Lower leg skin (tissue), 4 donors: ENCODE results near the gene PHF21A. TPM values are rescaled to one million over a fixed set of nuclear protein-coding genes. Genes with fewer than 3 reads are reported as not detected.

ENCODE experiments used
- DNase-seq, 2 donors: peaks; one replicate each; pipeline ENCODE4 v3.0.0-alpha.2; 2019; ENCODE audit warnings: low spot score in 2 of 2
- H3K4me3 ChIP-seq: fragments of 200-600 bp; sonication (generic); 2 replicates; pipeline ENCODE4 v1.5.1; 2017; ENCODE audit warnings: mild to moderate bottlenecking, low read depth; ENCODE audit not compliant: poor library complexity, severe bottlenecking
- POLR2A ChIP-seq, 2 donors: fragments of 450-650 bp; IDR thresholded peaks; one replicate each; pipeline ENCODE4 v1.6.1; 2016 to 2017; ENCODE audit warnings: antibody characterized with exemption in 2 of 2, mild to moderate bottlenecking in 1 of 2, moderate library complexity in 1 of 2
- WGBS, 2 donors: methylation state at CpG; one replicate each; pipeline ENCODE4 v1.1.5; 2018; 5-methylcytosine and 5-hydroxymethylcytosine counted together
- intact Hi-C: fragments of 100-400 bp; cut with DNase I; formaldehyde crosslinking; loops from one replicate; pipeline ENCODE4 v1.15.0; 2023; ENCODE audit warnings: low total_unique reads
- total RNA-seq, 4 donors: library from RNA; depleted of rRNA; stranded (reverse); fragments of >200 nt; gene quantifications; one replicate each; pipeline ENCODE4 v1.1.0, GENCODE V29; 2016
- TF ChIP-seq, protein P1 (sequence below), 3 donors: fragments of 450-650 bp; IDR thresholded peaks; one replicate each; pipeline ENCODE4 v1.5.1; 2016; ENCODE audit warnings: antibody characterized with exemption in 3 of 3, mild to moderate bottlenecking in 3 of 3, moderate library complexity in 2 of 3

The PHF21A gene
- total RNA-seq, 4 donors from 2014 or later, result 16.4 to 52.4 (median 31.5) TPM

DNA sequence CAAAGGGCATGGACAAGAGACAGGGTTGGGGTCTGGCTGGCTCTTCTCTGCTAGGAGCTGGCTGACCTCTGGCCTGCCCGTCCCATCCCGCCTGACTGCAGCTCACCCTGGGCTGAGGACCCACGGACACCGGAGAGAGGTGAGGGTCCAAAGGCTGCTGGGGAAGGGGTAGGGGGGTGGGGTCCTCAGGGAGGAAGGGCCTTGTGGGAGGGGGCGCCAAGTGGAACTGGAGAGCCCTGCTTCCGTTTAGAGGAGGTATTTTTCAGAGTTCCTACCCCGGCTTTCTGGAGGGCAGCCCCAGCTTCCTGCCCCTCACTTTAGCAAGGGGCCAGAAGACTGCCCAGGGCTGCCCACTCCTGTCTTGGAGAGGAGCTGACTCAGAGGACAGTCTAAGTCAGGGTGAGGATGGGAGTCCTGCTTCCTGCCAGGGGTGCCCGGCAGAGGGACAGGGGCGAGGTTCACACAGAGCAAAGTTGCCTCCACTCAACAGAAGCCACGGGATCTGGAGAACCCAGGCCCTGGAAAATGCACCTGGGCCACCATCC lies 191.7 kb downstream of the PHF21A start:
- TF ChIP-seq POLR2A (IDR thresholded peaks at IDR 0.05), result no peak
- TF ChIP-seq, protein P1, sequence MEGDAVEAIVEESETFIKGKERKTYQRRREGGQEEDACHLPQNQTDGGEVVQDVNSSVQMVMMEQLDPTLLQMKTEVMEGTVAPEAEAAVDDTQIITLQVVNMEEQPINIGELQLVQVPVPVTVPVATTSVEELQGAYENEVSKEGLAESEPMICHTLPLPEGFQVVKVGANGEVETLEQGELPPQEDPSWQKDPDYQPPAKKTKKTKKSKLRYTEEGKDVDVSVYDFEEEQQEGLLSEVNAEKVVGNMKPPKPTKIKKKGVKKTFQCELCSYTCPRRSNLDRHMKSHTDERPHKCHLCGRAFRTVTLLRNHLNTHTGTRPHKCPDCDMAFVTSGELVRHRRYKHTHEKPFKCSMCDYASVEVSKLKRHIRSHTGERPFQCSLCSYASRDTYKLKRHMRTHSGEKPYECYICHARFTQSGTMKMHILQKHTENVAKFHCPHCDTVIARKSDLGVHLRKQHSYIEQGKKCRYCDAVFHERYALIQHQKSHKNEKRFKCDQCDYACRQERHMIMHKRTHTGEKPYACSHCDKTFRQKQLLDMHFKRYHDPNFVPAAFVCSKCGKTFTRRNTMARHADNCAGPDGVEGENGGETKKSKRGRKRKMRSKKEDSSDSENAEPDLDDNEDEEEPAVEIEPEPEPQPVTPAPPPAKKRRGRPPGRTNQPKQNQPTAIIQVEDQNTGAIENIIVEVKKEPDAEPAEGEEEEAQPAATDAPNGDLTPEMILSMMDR (IDR thresholded peaks at IDR 0.05), result no peak
- peak; percentile 12 to 83 for DNase-seq
- intact Hi-C loops, result no loop called here
- no peak overlapping the region for H3K4me3 ChIP-seq
- WGBS, 2 donors, result 52 to 64% methylated on average over 8 to 10 of the region's 10 CpGs

DNA sequence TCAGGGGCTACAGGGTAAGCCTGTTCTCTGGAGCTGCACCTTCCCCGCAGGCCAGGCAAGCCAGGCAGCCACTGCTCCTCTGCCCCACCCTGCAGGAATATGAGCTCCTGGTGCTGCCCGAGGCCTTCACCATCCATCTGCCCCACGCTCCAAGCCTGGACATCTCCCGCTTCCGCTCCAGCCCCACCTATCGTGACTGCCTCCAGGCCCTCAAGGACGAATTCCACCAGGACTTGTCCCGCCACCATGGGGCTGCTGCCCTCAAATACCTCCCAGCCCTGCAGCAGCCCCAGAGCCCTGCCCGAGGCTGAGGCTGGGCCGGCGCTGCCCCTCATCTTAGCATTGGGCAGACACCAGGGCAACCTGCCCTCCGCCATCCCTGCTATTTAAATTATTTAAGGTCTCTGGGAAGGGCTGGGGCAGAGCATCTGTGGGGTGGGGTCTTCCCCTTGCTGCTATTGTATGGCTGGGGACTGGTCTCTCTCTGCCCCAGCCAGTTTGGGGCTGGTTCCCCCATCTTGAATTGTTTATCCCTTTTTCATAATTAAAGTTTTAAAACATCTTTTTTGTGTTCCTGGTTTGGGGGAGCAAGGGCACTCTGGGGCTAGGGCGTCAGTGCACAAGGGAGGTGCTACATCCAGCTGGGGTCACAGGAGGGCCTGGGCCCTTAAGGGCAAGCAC lies 192.6 kb downstream of the PHF21A start:
- H3K4me3 ChIP-seq, result no peak overlapping the region
- 57 to 66% methylated on average over 13 of the region's 13 CpGs for WGBS, 2 donors
- peak in 1 of 2 donors; percentile 76 for DNase-seq
- intact Hi-C loops, result no loop called here
- no peak for TF ChIP-seq POLR2A (IDR thresholded peaks at IDR 0.05)
- TF ChIP-seq, protein P1 (IDR thresholded peaks at IDR 0.05), result no peak

DNA sequence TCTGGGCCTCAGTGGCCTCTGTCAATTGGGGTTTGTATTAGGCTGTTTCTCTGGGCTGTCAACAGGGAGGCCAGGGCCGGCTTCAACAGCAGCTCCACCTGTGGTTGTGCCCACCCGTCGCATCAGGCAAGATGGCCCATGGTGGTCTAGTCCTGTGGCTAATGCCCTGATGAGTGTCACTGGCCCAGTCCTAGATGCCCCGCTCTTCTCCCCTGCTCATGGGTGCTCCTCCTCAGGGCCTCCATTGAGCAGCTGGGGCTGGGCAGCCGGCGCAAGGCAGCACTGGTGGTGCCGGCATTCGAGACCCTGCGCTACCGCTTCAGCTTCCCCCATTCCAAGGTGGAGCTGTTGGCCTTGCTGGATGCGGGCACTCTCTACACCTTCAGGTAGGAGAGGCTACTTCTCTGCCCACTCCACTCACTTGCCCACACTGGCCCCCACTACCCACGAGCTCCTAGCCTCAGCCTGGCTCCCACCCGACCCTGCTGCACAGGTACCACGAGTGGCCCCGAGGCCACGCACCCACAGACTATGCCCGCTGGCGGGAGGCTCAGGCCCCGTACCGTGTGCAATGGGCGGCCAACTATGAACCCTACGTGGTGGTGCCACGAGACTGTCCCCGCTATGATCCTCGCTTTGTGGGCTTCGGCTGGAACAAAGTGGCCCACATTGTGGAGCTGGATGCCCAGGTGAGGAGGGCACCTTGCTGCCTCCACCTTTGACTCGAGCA lies 193.4 kb downstream of the PHF21A start:
- H3K4me3 ChIP-seq, result no peak overlapping the region
- 82 to 88% methylated on average over 24 to 27 of the region's 27 CpGs for WGBS, 2 donors
- peak in 1 of 2 donors; percentile 81 for DNase-seq
- TF ChIP-seq, protein P1 (IDR thresholded peaks at IDR 0.05), result no peak
- TF ChIP-seq POLR2A (IDR thresholded peaks at IDR 0.05), result no peak
- intact Hi-C loops, result no loop called here

DNA sequence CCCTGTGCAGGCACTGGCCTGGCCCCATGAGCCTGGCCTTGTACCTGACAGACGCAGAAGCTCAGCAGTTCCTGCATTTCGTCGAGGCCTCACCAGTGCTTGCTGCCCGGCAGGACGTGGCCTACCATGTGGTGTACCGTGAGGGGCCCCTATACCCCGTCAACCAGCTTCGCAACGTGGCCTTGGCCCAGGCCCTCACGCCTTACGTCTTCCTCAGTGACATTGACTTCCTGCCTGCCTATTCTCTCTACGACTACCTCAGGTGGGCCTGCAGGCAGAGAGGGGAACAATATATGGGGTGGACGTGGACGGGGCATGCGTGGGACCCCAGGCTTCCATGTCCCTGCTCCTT lies 193.9 kb downstream of the PHF21A start:
- DNase-seq, result peak in 1 of 2 donors; percentile 72
- intact Hi-C loops, result no loop called here
- 69 to 79% methylated on average over 14 to 15 of the region's 15 CpGs for WGBS, 2 donors
- no peak for TF ChIP-seq POLR2A (IDR thresholded peaks at IDR 0.05)
- no peak overlapping the region for H3K4me3 ChIP-seq

DNA sequence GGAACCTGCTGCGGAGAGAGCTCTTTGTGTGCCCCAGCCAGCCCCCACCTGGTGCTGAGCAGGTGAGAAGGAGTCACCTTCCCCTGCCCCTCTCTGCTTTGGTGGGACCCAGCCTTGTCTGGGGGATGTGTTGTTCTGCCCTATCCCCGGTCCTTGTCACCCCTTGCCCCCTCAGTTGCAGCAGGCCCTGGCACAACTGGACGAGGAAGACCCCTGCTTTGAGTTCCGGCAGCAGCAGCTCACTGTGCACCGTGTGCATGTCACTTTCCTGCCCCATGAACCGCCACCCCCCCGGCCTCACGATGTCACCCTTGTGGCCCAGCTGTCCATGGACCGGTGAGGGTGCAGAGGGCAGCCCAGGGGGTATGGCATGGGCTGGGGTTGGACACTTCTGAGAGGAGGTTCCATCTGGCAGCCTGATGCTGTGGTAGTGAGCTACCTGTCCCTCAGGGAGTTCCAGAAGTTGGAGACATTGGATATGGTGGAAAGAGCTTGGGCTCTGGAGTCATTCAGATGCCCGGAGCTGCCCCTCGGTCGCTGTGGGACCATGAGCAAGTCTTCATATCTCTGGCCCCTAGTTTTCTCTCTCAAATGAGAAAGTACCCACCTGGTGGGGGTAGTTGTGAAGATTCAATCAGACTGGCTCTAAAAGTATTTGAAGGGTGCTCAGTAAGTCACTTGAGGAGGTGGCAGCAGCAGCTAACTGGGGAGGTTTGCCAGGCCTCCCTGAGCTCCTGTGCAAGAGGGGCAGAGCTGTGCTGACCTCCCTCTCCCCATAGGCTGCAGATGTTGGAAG lies 194.5 kb downstream of the PHF21A start:
- WGBS, 2 donors, result 85 to 87% methylated on average over 12 of the region's 12 CpGs
- intact Hi-C loops, result no loop called here
- no peak overlapping the region for H3K4me3 ChIP-seq
- peak in 1 of 2 donors; percentile 83 for DNase-seq
- TF ChIP-seq POLR2A (IDR thresholded peaks at IDR 0.05), result no peak
- TF ChIP-seq, protein P1 (IDR thresholded peaks at IDR 0.05), result no peak

DNA sequence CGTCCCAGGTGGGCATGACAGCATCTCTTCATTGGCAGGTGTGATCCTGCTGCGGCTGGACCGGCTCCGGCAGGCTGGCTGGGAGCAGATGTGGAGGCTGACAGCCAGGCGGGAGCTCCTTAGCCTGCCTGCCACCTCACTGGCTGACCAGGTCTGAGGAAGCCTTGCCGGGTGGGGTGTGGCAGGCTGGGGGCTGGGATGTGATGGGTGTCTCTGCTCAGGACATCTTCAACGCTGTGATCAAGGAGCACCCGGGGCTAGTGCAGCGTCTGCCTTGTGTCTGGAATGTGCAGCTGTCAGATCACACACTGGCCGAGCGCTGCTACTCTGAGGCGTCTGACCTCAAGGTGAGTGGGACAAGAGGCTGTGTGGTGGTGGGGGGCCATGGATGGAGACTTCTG lies 195.3 kb downstream of the PHF21A start:
- intact Hi-C loops, result no loop called here
- H3K4me3 ChIP-seq, result no peak overlapping the region
- TF ChIP-seq, protein P1 (IDR thresholded peaks at IDR 0.05), result no peak
- TF ChIP-seq POLR2A (IDR thresholded peaks at IDR 0.05), result no peak
- 54 to 58% methylated on average over 12 of the region's 12 CpGs for WGBS, 2 donors
- peak in 1 of 2 donors; percentile 84 for DNase-seq
